Sigmoid colon (tissue), 4 donors: ENCODE results near the gene TAF1B.

ENCODE experiments used
- POLR2AphosphoS5 ChIP-seq, 4 donors: sonication (generic); formaldehyde crosslinking; IDR thresholded peaks; one replicate each; pipeline ENCODE4 v1.6.1; 2017; ENCODE audit warnings: antibody characterized with exemption in 4 of 4
- TF ChIP-seq, protein P1 (sequence below), 4 experiments: fragments of 450-650 bp in 3 of 4; fragments of 200-600 bp in 1 of 4; IDR thresholded peaks; one replicate each; pipeline ENCODE4 v1.5.1; 2016 to 2019; ENCODE audit warnings: antibody characterized with exemption in 4 of 4, mild to moderate bottlenecking in 3 of 4, moderate library complexity in 2 of 4

DNA sequence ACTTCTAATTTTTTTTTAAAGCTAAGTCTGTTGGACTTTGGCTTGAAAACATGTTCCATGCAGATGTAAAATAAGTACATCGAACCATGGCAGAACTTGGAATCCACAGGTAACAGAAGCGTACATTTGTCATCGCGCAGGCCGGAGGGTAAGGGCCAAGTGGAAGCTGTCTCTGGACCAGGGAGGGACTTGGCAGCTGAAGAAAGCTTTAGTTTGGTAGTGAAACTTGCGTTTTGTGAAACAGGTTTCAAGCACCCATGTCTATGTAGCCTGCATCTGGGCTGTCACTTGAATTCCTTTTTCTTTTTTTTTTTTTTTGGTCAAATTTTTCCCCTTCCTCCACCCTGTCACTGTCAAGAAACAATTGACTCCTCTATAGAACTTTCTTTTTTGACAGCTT, 128.6 kb downstream of the TAF1B start:
- no peak for TF ChIP-seq POLR2AphosphoS5 (IDR thresholded peaks at IDR 0.05)
- TF ChIP-seq, protein P1, sequence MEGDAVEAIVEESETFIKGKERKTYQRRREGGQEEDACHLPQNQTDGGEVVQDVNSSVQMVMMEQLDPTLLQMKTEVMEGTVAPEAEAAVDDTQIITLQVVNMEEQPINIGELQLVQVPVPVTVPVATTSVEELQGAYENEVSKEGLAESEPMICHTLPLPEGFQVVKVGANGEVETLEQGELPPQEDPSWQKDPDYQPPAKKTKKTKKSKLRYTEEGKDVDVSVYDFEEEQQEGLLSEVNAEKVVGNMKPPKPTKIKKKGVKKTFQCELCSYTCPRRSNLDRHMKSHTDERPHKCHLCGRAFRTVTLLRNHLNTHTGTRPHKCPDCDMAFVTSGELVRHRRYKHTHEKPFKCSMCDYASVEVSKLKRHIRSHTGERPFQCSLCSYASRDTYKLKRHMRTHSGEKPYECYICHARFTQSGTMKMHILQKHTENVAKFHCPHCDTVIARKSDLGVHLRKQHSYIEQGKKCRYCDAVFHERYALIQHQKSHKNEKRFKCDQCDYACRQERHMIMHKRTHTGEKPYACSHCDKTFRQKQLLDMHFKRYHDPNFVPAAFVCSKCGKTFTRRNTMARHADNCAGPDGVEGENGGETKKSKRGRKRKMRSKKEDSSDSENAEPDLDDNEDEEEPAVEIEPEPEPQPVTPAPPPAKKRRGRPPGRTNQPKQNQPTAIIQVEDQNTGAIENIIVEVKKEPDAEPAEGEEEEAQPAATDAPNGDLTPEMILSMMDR (IDR thresholded peaks at IDR 0.05) = no peak
